GM08714 (cell line): Measurements from ENCODE around the gene KLHDC4.
"Not testable (repeated sequence)": the region's sequence is repeated elsewhere in the genome, so short reads cannot be mapped to it uniquely, and the experiment has no call there.

Experiments
- H3K4me3 ChIP-seq: fragments of 200-500 bp; sonication (Bioruptor generic); 2 replicates; pipeline ENCODE4 v1.5.1; 2014; ENCODE audit warnings: mild to moderate bottlenecking, low read length, inconsistent platforms
- ZNF274 ChIP-seq: IDR thresholded peaks from 2 replicates; pipeline ENCODE4 v1.6.1; 2012; ENCODE audit warnings: mild to moderate bottlenecking, low read depth, low read length

KLHDC4 gene

DNA sequence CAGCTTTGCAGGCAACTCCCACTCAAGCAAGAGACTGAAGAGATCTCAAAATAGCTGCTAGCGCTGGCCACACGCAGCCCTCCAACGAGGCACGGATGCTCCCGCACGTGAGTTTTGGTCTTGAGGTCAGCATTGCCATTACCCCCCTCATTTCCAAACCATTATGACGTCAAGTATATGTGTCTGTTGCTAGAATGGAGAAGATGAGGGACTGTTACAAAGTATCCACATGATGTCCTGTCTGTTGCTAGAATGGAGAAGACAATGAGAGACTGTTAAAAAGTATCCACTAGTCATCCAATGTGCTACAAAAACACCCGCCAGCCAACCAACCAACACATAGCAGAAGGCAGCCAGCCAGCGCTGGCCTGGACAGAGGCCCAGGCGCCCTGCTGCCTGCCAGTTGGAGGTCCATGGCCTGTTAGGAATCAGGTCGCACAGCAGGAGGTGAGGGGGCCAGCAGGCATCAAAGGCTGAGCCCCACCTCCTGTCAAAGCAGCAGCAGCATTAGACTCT, 24.8 kb downstream of the KLHDC4 start:
- no peak overlapping the region for H3K4me3 ChIP-seq
- no peak for TF ChIP-seq ZNF274

DNA sequence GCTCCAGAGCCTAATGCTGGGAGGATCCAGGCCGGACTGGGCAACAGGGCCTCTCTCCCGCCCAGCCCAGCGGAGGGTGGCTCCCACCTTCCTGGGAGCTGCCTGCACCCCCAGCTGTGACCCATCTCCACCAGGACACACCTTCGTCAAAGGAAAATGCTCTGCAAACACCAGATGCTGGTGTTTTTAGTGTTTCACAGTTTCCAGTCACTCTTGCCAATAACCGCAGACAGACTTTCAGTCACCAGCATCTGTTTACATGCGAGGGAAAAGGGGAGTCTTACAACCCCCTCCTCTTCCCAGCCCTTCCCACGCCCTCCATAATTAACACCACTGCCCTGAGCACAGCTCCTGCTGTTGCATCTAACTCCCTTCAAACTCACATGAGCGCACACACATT, 25.3 kb downstream of the KLHDC4 start:
- no peak for TF ChIP-seq ZNF274
- H3K4me3 ChIP-seq, result no peak overlapping the region

DNA sequence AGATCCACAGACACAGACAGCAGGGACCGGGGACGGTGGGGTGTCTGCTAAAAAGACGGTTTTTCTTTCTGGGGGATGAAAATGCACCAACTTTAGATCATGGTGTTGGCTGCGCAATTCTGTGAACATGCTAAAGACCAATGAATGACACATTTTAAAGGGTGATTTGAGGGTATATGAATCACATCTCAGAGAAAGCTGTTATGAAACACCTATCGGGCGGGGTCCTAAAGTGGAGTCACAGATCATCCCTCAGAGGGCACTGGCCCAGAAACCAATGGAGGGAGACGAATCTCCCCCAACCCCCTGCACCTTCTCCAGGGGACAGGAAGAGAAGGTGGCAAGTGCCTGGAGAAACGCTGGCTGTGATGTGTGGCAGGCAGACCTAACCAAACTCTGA, 26.0 kb downstream of the KLHDC4 start:
- no peak for TF ChIP-seq ZNF274
- no peak overlapping the region for H3K4me3 ChIP-seq

DNA sequence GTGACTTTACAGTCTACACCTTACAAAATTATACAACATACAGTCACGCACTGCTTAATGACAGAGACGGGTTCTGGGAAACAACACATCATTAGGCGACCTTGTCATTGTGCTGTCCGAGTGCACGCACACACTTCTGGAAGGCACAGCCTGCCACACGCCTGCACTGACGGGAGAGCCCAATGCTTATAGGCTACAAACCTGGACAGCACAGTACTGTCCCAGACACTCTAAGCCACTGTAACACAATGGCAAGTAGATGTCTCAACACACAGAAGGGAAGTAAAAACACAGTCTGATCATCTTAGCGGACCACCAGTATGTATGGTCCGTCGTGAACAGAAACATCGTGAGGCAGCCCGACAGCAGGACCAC, 29.8 kb downstream of the KLHDC4 start:
- TF ChIP-seq ZNF274, result no peak
- no peak overlapping the region for H3K4me3 ChIP-seq

DNA sequence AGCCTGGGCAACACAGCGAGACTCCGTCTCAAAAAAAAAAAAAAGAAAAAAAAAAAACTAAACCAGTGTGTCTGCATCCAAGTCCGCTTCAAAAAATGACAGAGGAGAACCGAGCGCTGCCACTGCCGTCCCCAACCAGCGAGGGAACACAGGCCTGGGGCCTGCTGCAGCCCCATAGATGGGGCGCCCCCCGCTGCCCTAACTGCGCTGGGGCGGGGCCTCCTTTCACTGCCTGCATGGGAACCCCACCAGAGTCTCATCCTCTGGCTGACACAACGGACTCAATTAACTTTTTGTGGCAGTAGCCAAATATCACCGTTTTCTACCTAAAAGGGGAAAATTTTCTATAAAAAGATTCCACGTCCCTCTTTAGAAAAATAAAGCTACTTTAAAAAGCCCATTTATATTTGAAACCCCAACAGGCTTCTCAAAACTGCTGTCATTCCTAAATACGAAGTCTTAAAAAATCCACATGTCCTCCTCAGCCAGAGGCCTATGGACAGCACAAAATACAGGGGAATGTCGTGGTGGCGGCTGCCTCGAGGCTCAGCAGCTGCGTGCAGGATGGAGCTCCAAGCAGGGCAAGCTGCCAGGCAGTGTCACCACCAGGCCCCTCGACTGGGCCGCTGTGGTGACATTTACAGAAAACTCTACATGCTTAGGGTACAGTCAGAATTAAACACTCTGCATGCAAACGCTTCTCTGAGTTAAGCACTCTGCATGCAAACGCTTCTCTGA, 30.3 kb downstream of the KLHDC4 start:
- TF ChIP-seq ZNF274, result no peak

DNA sequence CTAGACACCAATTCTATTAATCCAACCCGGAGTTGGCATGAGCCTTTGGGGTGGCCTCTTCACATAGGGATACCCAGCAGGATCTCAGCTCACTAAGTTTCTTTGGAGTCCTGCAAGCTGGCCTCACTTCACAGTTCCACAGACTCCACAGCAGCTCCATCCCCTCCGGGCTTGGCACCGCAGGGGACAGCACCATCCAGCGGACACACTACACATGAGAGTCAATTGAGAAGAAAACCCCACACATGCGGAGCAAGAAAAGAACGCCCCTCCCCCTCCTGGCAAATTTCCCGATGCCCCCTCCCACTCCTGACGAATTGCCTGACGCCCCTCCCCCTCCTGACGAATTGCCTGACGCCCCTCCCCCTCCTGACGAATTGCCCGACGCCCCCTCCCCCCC, 31.1 kb downstream of the KLHDC4 start:
- TF ChIP-seq ZNF274, result no peak
- H3K4me3 ChIP-seq, result no peak overlapping the region

More for the DNA sequence above, 30.3 kb downstream of the KLHDC4 start:
- no peak overlapping the region for H3K4me3 ChIP-seq

DNA sequence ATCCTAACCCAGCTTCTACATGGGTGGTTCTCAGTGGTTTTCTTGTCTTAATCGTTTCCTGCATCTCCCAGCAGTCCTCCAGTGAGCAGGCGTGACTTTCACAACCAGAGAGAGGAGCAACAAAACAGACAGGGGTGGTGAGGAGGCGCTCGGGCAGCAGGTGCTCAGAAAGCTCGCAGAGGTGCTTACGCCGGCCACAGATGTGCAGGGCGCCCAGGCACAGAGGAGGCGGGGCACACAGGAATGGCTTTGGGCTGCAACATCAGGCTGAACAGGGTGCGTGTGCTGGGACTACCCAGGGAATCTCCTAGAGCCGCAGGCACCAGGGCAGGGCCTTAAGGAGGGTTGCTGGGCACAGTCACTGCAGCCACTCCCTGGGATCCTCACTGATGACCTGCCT, 32.6 kb downstream of the KLHDC4 start:
- no peak overlapping the region for H3K4me3 ChIP-seq
- TF ChIP-seq ZNF274, result no peak

DNA sequence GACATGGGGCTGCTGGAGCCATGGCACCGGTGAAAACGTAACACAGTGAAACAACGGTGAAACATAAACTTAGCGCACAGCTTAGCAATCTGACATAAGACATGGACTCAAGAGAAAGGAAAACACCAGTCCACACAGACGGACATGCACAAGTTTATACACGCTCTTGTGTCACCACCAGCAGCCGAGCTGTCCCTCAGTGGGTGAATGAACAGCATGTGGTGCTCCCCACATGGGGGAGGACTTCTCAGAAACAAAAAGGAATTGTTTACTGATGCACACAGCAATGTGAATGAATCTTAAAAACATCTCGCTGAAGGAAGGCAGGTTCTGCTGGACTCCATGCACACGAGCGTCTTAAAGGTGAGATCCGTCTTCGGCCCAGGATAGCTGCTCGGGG, 34.2 kb downstream of the KLHDC4 start:
- no peak for TF ChIP-seq ZNF274

DNA sequence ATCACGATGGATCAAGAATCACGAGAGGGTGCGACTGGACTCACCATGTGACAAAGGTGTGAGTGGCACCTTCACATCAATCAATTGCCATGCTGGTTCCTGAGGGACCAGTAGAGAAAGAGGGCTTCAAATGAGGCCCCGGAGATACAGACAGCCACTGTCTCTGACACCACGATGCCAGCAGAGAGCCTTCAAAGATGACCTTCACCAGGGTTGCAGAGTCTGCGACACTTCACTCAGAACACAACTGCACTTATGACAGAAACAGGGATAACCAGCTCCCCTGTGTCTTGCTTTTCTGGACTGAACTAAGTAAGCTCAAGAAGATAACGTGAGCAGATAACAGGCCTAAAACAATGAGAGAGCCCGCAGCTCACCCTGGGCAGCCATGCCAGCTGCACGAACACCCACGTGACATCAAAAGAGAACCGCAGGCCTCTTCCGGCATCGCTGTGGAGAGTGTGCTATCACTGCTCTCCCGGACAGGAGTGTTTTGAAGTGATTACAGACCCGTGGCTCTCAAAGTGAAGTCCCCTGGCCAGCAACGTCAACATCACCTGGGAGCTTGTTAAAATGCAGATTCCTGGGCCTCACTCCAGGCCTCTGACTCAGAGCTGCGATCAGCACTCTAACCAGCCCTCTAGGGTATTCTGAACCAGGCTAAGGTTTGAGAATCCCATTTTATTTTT, 36.4 kb downstream of the KLHDC4 start:
- no peak for TF ChIP-seq ZNF274
- no peak overlapping the region for H3K4me3 ChIP-seq

More for the DNA sequence above, 34.2 kb downstream of the KLHDC4 start:
- H3K4me3 ChIP-seq, result no peak overlapping the region

DNA sequence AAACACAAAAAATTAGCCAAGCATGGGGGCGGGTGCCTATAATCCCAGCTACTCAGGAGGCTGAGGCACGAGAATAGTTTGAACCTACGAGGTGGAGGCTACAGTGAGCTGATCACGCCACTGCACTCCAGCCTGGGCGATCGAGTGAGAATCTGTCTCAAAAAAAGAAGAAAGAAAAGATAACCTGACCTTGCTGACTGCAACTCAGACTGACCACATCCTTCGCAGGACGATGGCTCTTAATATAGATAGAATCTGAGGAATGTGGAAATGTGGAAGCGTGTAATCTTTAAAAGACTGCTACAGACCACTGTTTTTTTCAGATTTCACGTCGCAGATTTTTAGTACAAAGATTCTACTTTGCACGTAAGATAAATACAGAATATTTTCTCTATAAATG, 37.8 kb downstream of the KLHDC4 start:
- H3K4me3 ChIP-seq, result no peak overlapping the region
- TF ChIP-seq ZNF274, result no peak

DNA sequence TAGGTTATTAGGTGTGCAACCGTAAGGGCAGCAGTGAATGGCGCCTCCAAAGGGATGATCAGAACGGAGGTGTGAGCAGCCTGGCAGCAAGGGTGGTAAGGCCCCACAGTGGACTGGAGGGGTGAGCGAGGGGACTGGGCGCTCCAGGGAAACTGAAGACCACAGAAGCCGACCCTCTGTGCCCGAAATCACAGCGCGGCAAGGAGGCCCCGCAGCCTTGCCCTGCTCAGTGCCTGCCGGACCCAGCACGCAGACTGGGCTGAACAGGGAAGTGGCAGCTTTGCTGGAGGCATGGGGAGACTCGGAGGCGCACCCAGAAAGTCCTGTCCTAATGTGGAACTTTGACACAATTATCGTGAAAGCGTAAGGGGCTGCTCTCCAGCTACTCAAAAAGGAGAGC, 38.4 kb downstream of the KLHDC4 start:
- no peak for TF ChIP-seq ZNF274
- no peak overlapping the region for H3K4me3 ChIP-seq

DNA sequence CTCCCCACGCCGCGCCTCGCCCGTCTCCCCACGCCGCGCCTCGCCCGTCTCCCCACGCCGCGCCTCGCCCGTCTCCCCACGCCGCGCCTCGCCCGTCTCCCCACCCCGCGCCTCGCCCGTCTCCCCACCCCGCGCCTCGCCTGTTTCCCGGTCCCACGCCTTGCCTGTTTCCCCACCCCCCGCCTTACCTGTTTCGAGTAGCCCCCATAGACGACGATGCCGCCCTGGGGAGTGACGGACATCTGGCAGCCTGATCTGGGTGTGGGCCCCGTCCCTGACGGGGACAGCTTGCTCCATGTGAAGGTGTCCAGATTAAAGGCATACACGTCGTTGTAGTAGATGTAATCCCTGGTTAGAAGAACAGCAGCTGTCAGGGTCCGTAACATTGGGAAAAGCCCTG, 39.2 kb downstream of the KLHDC4 start:
- not testable (repeated sequence) for H3K4me3 ChIP-seq

DNA sequence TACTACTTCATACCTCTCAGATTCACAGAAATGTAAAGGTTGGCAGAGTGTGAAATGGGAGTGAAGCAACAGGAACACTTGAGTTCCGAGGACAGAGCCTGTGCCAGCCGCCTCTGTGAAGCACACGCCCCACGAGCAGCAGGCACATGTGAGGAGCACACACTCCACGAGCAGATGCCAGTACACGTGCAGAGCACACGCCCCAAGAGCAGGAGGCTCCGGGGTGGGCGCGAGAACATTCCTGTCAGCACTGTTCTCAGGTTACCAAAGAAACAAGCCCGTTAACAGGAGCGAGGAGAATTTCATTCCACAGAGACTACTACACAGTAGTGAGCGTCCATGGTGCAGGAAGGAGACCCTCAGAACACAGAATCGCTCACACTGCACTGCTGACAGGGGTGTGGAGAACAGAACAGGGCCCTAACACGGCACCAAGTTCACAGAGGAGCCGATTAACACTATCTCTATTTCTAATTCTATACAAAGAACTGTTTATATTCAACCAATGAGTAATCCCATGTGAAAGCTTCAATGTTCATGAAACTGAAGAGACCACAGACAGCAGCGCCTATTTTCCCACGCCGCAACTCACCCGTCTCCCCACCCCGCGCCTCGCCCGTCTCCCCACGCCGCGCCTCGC, 40.1 kb downstream of the KLHDC4 start:
- no peak overlapping the region for H3K4me3 ChIP-seq
- TF ChIP-seq ZNF274, result no peak

DNA sequence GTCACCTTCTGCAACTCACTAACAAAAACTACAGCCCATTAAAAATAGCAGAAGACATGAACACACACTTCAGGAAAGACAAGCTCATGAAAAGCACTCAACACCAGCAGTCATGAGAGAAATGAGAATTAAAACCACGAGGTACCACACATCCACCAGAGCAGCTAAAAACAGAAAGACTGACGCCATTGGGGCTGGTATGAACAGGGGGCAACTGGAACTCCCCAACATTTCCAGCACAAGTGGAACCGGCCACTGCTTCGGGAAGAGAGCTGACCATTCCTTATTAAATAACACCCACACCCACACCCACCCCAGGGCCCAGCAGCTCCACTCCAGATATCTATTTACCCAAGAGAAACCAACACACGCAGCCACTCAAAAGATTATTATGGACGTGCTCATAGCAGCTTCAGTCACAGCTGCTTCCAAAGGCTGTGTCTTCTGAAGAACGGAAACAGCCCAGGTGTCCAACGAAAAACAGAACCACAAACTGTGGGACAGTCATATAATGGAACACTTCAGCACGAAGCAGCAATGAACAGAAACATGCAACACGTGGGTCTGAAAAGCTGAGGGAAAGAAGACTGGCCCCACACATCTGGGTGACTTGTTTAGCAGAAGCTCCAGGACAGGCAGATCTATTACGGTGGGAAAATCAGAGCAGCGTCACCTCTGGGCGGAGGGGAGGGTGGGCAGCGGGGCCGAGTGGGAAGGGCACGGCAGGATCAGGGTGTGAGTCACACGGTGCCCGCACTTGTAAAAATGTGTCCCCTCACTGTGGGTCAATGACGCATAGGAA, 41.1 kb downstream of the KLHDC4 start:
- TF ChIP-seq ZNF274, result no peak
- no peak overlapping the region for H3K4me3 ChIP-seq
